Measurements from ENCODE around the gene TANGO2.

TANGO2 gene

GRCh38 chr22:20056696-20057386 is 35.9 kb downstream of the TANGO2 start:
- TF ChIP-seq CTCF (IDR thresholded peaks at IDR 0.05; ENCODE audit: low read depth, low read length): no peak
- no peak for DNase-seq (ENCODE audit: extremely low read depth, low read depth)

GRCh38 chr22:20057596-20058268 is 36.8 kb downstream of the TANGO2 start:
- TF ChIP-seq CTCF (IDR thresholded peaks at IDR 0.05; ENCODE audit: low read depth, low read length): no peak
- no peak for DNase-seq (ENCODE audit: extremely low read depth, low read depth)

GRCh38 chr22:20058989-20059770 is 38.3 kb downstream of the TANGO2 start:
- DNase-seq (ENCODE audit: extremely low read depth, low read depth): no peak
- TF ChIP-seq CTCF (IDR thresholded peaks at IDR 0.05; ENCODE audit: low read depth, low read length): no peak

- no peak for TF ChIP-seq CTCF (IDR thresholded peaks at IDR 0.05; ENCODE audit: low read depth, low read length)
- no peak for DNase-seq (ENCODE audit: extremely low read depth, low read depth)
These were observed 40.0 kb downstream of the TANGO2 start for GRCh38 chr22:20060700-20061480.

GRCh38 chr22:20061481-20061861 is 40.6 kb downstream of the TANGO2 start:
- TF ChIP-seq CTCF (IDR thresholded peaks at IDR 0.05; ENCODE audit: low read depth, low read length): no peak
- no peak for DNase-seq (ENCODE audit: extremely low read depth, low read depth)

GRCh38 chr22:20062043-20062765 is 41.3 kb downstream of the TANGO2 start:
- no peak for DNase-seq (ENCODE audit: extremely low read depth, low read depth)
- TF ChIP-seq CTCF (IDR thresholded peaks at IDR 0.05; ENCODE audit: low read depth, low read length): no peak

All from AG09319 (cell line).